ENCODE measurements around the gene ATG4D.
"Not testable (repeated sequence)": the region's sequence is repeated elsewhere in the genome, so short reads cannot be mapped to it uniquely, and the experiment has no call there.

ATG4D gene

GRCh38 chr19:10538204-10538983, 5.3 kb upstream of the ATG4D start:
- POLR2A ChIA-PET = interaction anchor here (0.9 kb wide), 1 partner anchor 14 kb away, joined by 4 read pairs; no protein-coding TSS in a partner anchor
- TF ChIP-seq ZNF639 (tag by site-specific recombination; IDR thresholded peaks at IDR 0.05) = no peak
- TF ChIP-seq ZNF585B (tag by site-specific recombination; IDR thresholded peaks at IDR 0.05) = no peak
- no peak for TF ChIP-seq ZNF548 (tag by site-specific recombination; IDR thresholded peaks at IDR 0.05)
- TF ChIP-seq ZNF121 (tag by site-specific recombination; IDR thresholded peaks at IDR 0.05) = peak; percentile 61; the same call in 1 of the 2 replicates
- no peak for TF ChIP-seq ZNF426 (tag by site-specific recombination; IDR thresholded peaks at IDR 0.05)
- CTCF ChIA-PET = interaction anchor here (0.7 to 1.2 kb wide), 3 partner anchors 10 to 106 kb away, joined by 3 to 5 read pairs (median 5); no protein-coding TSS in a partner anchor

GRCh38 chr19:10539016-10539415, 4.7 kb upstream of the ATG4D start:
- not testable (repeated sequence) for H3K9me3 ChIP-seq (ENCODE audit: control insufficient read depth, insufficient read depth, low read depth, low read length); H3K27ac ChIP-seq (ENCODE audit: extremely low read depth, low read depth, low read length); H3K4me1 ChIP-seq (ENCODE audit: control insufficient read depth, insufficient read depth, low read length); H3K4me3 ChIP-seq (ENCODE audit: low read depth, low read length); H3K36me3 ChIP-seq (ENCODE audit: control insufficient read depth in 2 of 2, insufficient read depth in 1 of 2, low read length in 2 of 2)
- POLR2A ChIA-PET = interaction anchor here (0.6 kb wide), 1 partner anchor 608 kb away, joined by 4 read pairs; no protein-coding TSS in a partner anchor
- CTCF ChIA-PET = interaction anchor here (1.3 kb wide), 1 partner anchor 15 kb away, joined by 4 read pairs; no protein-coding TSS in a partner anchor

More at GRCh38 chr19:10538204-10538983, 5.3 kb upstream of the ATG4D start:
- H3K4me1 ChIP-seq (ENCODE audit: control insufficient read depth, insufficient read depth, low read length) = no peaks in the 10 kb centered on the region
- no peaks in the 10 kb centered on the region for H3K36me3 ChIP-seq (ENCODE audit: control insufficient read depth in 2 of 2, insufficient read depth in 1 of 2, low read length in 2 of 2)
- H3K4me3 ChIP-seq (ENCODE audit: low read depth, low read length) = no peak overlapping the region
- H3K9me3 ChIP-seq (ENCODE audit: control insufficient read depth, insufficient read depth, low read depth, low read length) = no peaks in the 10 kb centered on the region
- H3K27ac ChIP-seq (ENCODE audit: extremely low read depth, low read depth, low read length) = no peak overlapping the region

- Histone ChIP-seq H3K4me1 (ENCODE audit: control insufficient read depth, insufficient read depth, low read length) (no peaks in the 10 kb centered on the region), H3K9me3 (ENCODE audit: control insufficient read depth, insufficient read depth, low read depth, low read length) (no peaks in the 10 kb centered on the region), H3K27ac (ENCODE audit: extremely low read depth, low read depth, low read length) (no peak overlapping the region; the same call in 1 of the 2 replicates), H3K36me3 (ENCODE audit: control insufficient read depth in 2 of 2, insufficient read depth in 1 of 2, low read length in 2 of 2) (peaks cover 0 to 14% of the 10 kb centered on the region in 2 experiments; a peak in 2 of 3 replicates), H3K4me3 (ENCODE audit: low read depth, low read length) (peak overlapping the region; percentile 89)
- TF ChIP-seq ZFP3 (tag by site-specific recombination; IDR thresholded peaks at IDR 0.05; ENCODE audit: low read depth) (no peak), ZNF366 (tag by site-specific recombination; conservative IDR thresholded peaks at IDR 0.05) (peak; percentile 47; the same call in 1 of the 2 replicates), GFI1B (tag by site-specific recombination; IDR thresholded peaks at IDR 0.05) (no peak), ZFP41 (tag by site-specific recombination; IDR thresholded peaks at IDR 0.05; ENCODE audit: borderline replicate concordance) (no peak), KLF17 (tag by site-specific recombination; IDR thresholded peaks at IDR 0.05) (no peak), REPIN1 (tag by site-specific recombination; IDR thresholded peaks at IDR 0.05; ENCODE audit: low read depth) (0 out of 2 replicates have a peak, but pooled peaks have one; percentile 13), ZNF341 (tag by site-specific recombination; IDR thresholded peaks at IDR 0.05; ENCODE audit: low read depth) (no peak), ZNF585B (tag by site-specific recombination; IDR thresholded peaks at IDR 0.05) (no peak), ZNF121 (tag by site-specific recombination; IDR thresholded peaks at IDR 0.05) (peak; percentile 69), ZBTB11 (tag by site-specific recombination; conservative IDR thresholded peaks at IDR 0.05; ENCODE audit: low read depth) (0 out of 2 replicates have a peak, but pooled peaks have one; percentile 1)
- CTCF ChIA-PET = interaction anchor here (0.6 to 2.9 kb wide), 10 partner anchors 13 to 101 kb away, joined by 3 to 18 read pairs (median 4); no protein-coding TSS in a partner anchor
- POLR2A ChIA-PET = interaction anchor here (0.6 to 2.3 kb wide), 7 partner anchors 8 to 687 kb away, joined by 3 to 7 read pairs (median 5); no protein-coding TSS in a partner anchor
Observed at GRCh38 chr19:10543059-10543419, 665 bp upstream of the ATG4D start.
